GM19043 (cell line): ENCODE measurements around the gene CFAP210.
"Not testable (repeated sequence)": the region's sequence is repeated elsewhere in the genome, so short reads cannot be mapped to it uniquely, and the experiment has no call there.

Experiments
- ATAC-seq: cut with Tn5 transposase; IDR thresholded peaks from one replicate; pipeline ENCODE4 v1.9.1; 2021; ENCODE audit warnings: low read depth; ENCODE audit not compliant: unreplicated experiment

Gene CFAP210

GRCh38 chr2:169714699-169715098, 20.5 kb upstream of the CFAP210 start:
- ATAC-seq: no peak

GRCh38 chr2:169713331-169713730, 19.1 kb upstream of the CFAP210 start:
- no peak for ATAC-seq

DNA sequence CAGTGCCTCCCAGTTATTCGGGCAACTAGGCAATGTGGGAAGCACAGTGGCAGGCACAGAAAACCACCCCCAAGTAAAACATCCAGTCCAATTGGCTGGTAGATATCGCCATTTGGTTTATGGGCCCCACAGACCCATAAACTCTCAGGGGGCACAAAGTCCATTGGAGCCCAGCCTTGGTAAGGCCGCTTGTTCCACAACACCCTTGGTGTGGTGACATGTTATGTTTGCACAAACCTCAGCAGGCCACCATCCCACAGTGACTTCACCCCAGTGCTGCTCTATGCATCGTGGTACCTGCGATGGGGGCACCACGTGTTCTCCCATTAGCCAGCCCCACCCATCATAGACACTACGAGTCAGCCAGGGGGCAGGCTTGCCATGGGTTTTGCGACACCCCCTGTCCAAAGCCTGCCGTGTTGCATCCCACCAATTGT, 18.6 kb upstream of the CFAP210 start:
- ATAC-seq: no peak

DNA sequence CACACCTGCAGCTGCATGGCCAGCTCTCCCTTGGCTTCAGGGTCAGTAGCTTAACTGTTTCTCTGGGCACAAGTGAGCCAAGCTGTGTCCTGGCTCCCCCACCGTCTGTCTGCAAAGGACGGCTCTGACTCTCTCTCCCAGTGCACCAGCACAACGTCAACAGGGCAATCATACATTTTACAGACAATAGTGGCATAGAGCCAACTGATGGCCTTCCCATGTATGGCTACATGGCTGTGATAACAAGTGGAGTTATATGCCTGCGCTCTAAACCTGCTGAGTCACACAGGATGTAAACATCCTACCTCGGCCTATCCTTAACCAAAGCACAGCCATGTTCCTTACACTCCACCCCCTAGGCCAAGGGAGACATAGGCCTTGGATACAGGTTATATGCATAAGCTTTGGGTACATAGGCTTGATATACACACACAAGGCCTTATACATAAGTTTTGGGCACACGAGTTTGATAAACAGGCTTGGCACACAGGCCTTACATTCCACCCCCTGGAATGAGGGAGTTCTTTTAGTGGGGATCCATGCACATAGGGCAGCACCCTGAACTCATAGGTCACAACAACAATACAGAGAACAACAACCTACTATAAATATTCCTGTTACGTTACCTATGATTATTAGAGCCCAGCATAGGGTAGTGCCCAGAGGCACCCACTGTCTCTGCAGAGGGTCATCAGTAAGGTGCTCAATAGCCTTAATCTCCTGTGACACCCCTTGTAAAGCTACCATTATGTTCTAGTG, 17.7 kb upstream of the CFAP210 start:
- no peak for ATAC-seq

- no peak for ATAC-seq
These were observed 15.8 kb upstream of the CFAP210 start for GRCh38 chr2:169709981-169710380.

GRCh38 chr2:169709331-169709730, 15.1 kb upstream of the CFAP210 start:
- ATAC-seq: no peak

GRCh38 chr2:169707626-169708025, 13.4 kb upstream of the CFAP210 start:
- no peak for ATAC-seq

- ATAC-seq: no peak
These were observed 11.7 kb upstream of the CFAP210 start for GRCh38 chr2:169705927-169706326.

DNA sequence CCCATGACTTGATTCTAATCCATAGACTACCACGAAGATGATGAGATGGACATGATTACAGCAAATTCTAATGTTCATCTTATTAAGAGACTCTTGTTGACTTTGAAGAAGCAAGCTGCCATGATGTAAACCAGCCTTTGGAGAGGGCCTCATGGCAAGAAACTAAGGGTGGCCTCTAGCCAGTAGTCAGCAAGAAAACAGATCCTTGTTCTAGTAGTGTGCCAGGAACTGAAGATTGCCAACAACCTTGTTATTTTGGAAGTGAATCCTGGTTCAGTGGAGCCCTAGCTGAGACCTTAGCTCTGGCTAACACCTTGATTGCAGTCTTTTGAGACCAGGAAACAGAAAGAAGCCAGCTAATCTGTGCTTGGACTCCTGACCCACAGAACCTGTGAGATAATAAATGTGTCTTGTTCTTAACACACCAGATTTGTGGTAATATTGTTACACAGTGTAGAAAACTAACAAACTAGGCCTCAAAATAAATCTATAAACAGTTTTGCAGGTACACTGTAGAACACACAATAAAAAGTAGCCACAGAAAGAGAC, 10.0 kb upstream of the CFAP210 start:
- ATAC-seq: no peak

DNA sequence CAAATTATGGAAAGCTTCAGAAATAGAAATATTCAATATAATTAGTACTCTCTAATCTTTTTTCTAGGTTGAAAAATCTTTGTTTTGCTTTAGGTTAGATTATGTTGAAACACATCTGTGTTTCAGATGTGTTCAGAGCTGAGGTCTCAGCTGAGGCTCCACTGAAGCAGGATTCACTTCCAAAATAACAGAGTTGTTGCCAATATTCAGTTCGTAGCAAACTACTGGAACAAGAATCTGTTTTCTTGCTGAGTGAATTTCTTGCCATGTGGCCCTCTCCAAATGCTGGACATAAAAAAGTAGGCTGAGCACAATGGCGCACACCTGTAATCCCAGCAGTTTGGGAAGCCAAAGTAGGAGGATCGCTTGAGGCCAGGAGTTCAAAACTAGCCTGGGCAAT, 8.8 kb upstream of the CFAP210 start:
- no peak for ATAC-seq

GRCh38 chr2:169699173-169699572, 5.0 kb upstream of the CFAP210 start:
- ATAC-seq: not testable (repeated sequence)

- no peak for ATAC-seq
These were observed 2.2 kb upstream of the CFAP210 start for GRCh38 chr2:169696381-169696780.

DNA sequence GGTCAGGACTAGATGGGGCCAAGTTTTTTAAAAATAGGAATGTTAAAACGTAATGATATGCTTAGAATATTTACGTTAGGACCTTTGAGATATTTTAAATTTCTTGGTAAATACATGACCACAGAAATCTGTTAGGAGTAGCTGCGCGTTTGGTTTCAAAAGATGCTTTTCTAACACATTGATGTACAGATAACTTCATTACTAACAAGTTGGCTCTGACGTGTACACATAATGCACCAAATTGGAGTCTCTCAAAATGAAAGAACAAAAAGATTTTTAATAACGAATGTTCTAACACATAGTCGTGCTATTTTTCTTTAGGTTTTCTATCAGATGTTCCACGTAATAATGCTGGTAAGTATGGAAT, 672 bp upstream of the CFAP210 start:
- ATAC-seq: no peak

- no peak for ATAC-seq
These were observed 845 bp downstream of the CFAP210 start for GRCh38 chr2:169693360-169693759.

- ATAC-seq: no peak
These were observed 1.5 kb downstream of the CFAP210 start for GRCh38 chr2:169692718-169693117.

DNA sequence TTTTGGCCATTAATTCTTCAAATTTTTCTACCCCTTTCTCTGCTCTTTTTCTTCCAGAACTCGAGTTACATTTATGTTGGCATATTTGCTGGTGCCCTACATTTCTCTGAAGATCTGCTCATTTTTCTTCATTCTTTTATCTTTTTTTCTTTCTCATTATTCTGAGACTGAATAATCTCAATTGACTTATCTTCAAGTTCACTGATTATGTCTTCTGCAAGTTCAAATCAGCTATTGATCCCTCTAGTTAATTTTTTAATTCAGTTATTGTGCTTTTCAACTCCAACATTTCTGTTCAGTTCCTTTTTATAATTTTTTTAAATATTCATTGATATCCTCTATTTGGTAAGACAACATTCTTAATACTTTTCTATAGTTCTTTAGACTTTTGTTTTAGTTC, 3.2 kb downstream of the CFAP210 start:
- ATAC-seq: no peak

DNA sequence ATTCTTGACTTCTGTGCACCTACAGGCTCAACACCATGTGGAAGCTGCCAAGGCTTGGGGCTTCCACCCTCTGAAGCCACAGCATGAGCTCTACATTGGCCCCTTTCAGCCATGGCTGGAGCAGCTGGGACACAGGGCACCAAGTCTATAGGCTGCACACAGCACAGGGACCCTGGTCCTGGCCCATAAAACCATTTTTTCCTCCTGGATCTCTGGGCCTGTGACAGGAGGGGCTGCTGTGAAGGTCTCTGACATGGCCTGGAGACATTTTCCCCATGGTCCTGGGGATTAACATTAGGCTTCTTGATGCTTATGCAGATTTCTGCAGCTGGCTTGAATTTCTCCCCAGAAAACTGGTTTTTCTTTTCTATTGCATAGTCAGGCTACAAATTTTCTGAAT, 6.3 kb downstream of the CFAP210 start:
- not testable (repeated sequence) for ATAC-seq

- not testable (repeated sequence) for ATAC-seq
These were observed 7.4 kb downstream of the CFAP210 start for GRCh38 chr2:169686825-169687224.

DNA sequence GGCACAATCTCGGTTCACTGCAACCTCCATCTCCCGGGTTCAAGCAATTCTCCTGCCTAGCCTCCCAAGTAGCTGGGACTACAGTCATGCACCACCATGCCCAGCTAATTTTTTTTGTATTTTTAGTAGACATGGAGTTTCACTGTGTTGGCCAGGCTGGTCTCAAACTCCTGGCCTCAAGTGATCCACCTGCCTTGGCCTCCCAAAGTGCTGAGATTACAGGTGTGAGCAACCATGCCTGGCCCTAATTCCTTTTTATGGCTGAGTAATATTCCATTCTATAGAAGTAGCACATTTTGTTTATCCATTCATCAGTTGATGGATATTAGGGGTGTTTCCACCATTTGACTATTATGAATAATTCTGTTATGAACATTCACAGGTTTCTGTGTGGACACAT, 9.5 kb downstream of the CFAP210 start:
- ATAC-seq: not testable (repeated sequence)

DNA sequence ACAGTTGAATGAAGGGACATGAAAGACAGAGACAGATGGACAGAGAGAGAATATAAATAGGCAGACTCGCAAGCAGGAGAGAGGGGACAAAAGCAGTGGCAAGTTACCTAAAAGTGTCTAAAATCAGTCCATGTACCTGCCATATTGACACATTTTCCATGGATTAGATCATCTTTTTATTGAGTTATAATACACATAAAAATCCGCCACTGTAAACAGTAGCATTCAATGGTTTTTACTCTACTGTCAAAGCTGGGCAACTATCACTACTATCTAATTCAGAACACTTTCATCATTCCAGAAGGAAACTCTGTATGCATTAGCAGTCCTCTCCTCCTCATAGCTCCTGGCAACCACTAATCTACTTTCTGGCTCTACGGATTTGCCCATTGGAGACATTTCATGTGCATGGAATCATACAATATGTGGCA, 10.1 kb downstream of the CFAP210 start:
- ATAC-seq: no peak

DNA sequence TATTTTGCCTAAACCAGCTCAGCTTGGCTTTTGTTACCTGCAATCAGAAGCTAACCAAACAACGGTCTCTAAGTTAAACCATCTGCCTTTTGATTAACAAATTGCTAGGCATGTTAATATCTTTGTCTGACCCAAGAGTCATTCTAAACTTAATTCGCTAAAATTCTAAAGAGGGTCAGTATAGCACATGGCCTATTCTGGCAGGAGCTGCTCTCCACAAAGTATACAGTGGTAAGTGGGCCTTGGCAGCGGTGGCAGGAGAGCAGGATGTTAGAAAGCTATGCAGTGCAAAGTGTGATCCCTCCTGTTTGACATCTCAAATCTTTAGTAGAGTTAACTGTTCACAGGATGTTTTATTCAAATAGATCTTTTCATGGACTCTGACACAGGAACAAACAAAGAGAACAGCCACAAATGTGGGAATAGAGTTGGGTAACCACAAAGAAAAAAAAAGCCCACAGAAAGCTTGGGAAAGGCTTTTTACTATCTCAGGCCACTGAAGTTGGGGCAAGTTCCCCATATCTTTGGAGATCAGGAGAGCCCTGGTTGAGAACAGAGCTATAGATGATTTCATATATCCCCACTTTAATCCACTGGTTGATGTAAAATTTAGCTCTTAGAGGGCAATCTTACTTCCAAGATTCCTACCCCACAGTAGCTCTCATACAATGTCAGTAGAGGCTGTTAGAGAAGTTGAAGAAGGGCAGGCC, 10.6 kb downstream of the CFAP210 start:
- no peak for ATAC-seq

DNA sequence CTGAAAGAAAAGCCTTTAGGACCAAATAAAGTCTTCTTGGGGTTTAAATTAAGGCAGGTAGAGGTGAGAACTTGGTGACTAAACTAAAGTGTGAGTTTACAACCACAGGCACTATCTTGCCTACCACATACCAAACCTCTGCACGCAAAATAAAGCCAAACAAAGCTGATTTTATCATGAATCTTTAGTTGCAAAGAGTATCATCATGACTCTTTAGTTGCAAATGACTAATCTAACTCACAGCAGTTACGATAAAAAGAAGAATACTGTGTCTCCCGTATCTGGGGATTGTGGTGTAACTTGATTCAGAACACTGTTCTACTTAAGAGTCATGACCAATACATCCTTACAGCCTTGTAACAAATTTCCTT, 11.2 kb downstream of the CFAP210 start:
- ATAC-seq: no peak
